ENCODE measurements around the gene SSR4.

The SSR4 gene

DNA sequence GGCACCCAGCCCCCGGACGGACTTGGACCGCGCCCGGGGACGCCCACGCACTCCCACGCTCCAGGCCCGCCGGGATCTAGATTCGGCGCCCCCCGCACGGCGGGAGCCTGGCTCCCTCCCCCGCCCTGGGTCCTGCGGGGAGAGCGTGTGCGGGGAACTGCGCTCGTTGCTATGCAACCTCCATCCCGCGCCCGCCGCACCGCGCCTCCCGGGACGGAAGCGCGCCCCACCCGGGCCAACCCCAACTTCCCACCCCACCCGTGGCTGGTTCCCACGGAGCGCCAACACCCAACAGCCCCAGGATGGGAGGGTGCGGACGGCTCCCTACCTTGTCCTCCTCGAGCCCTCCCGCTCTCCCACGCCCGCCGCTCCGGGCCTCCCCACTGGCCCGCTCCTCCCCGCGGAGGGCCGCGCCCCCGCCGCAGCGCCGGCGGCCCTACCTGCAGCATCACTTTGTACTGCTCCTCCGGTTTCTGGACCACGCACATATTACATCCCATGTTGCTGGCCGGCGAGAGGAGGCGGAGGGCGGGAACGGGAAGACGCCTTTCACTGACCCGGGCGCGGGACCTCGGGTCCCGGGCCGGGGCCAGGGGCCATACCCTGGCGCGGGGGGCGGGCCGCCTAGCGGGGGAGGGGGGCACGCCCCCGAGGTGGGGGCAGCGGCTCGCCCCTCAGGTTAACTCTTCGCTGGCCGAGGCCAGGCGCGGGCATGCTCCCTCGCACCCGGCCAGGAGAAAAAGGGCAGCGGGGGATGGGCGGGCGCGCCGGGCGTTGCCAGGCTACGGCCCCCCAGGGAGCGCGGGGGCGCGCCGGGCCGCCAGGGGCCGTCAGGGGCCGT lies 35.6 kb downstream of the SSR4 start, which contains the start of gene PDZD4:
TSS of gene PDZD4 (minus strand) at position 746 of the 841 bp plus-strand sequence. CDS start at position 500, 246 bp downstream.
- Histone ChIP-seq H3K9me2 (replicated peaks; ENCODE audit: low read depth, low read length) (no peaks in the 10 kb centered on the region), H3K27me3 (ENCODE audit: insufficient read depth, low read length, poor library complexity, severe bottlenecking) (no peaks in the 10 kb centered on the region), H3F3A (ENCODE audit: low read depth) (no peaks in the 10 kb centered on the region), H3K9ac (ENCODE audit: low read depth, low read length, poor library complexity, severe bottlenecking) (no peak within 1 kb of the TSS), H3K9me3 (ENCODE audit: insufficient read depth, low read depth, low read length) (no peaks in the 10 kb centered on the region), H2AFZ (ENCODE audit: low read length) (no peak within 1 kb of the TSS), H3K79me2 (ENCODE audit: insufficient read depth, low read length) (no peaks in the 10 kb centered on the region), H3K4me2 (ENCODE audit: low read depth, low read length, poor library complexity, severe bottlenecking) (no peak within 1 kb of the TSS), H4K20me1 (ENCODE audit: insufficient read depth, low read length, poor library complexity, severe bottlenecking) (no peaks in the 10 kb centered on the region), H3K36me3 (ENCODE audit: insufficient read depth, low read length) (no peaks in the 10 kb centered on the region), H3K4me3 (ENCODE audit: low read length, poor library complexity, severe bottlenecking) (no peak within 1 kb of the TSS), H3K4me1 (ENCODE audit: insufficient read depth, low read length, poor library complexity, severe bottlenecking) (no peaks in the 10 kb centered on the region)
- TF ChIP-seq, protein P1, sequence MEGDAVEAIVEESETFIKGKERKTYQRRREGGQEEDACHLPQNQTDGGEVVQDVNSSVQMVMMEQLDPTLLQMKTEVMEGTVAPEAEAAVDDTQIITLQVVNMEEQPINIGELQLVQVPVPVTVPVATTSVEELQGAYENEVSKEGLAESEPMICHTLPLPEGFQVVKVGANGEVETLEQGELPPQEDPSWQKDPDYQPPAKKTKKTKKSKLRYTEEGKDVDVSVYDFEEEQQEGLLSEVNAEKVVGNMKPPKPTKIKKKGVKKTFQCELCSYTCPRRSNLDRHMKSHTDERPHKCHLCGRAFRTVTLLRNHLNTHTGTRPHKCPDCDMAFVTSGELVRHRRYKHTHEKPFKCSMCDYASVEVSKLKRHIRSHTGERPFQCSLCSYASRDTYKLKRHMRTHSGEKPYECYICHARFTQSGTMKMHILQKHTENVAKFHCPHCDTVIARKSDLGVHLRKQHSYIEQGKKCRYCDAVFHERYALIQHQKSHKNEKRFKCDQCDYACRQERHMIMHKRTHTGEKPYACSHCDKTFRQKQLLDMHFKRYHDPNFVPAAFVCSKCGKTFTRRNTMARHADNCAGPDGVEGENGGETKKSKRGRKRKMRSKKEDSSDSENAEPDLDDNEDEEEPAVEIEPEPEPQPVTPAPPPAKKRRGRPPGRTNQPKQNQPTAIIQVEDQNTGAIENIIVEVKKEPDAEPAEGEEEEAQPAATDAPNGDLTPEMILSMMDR (conservative IDR thresholded peaks at IDR 0.05; ENCODE audit: low read length) = no peak
- TF ChIP-seq EZH2phosphoT487 (IDR thresholded peaks at IDR 0.05; ENCODE audit: borderline replicate concordance) = no peak

DNA sequence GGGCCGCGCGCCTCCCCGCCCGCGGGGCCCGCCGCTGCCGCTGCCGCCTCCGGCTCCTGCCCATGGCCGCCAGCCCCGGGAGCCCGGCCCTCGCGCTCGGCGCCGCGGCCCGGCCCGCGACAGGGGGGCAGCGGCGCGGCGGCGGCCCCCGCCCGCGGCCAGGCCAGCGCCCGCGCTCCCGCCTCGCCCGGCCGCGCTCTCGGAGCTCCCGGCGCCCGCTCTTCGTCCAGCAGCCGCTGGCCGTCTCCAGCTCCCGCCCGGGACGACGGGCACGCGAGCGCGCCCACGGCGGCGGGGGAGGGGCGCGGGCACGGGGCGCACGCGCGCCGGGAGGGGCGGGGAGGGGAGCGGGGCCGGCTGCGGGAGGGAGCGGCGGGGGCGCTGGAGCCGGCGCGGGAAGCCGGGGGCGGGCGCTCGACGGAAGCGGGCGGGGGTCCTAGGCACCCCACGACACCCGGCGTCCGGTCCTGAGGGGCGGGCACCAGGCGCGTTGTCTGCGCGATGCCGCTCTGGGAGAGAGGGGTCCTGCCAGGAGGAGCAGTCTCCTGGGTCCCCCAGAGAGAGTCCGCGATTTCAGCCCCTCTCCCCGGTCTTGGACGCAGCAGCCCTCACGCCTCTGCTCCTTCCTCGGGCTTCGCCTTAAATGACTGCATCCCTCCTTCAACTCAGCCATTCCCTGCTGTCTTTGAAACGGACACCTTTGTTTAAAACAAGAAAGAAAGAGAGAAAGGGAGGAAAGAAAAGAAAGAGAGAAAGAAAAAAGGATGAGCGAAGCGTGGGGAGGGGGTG lies 36.4 kb downstream of the SSR4 start:
- Histone ChIP-seq H3K36me3 (ENCODE audit: insufficient read depth, low read length) (no peaks in the 10 kb centered on the region), H3K27me3 (ENCODE audit: insufficient read depth, low read length, poor library complexity, severe bottlenecking) (no peaks in the 10 kb centered on the region), H3F3A (ENCODE audit: low read depth) (no peaks in the 10 kb centered on the region), H3K4me3 (ENCODE audit: low read length, poor library complexity, severe bottlenecking) (no peak overlapping the region), H3K79me2 (ENCODE audit: insufficient read depth, low read length) (no peaks in the 10 kb centered on the region), H3K4me1 (ENCODE audit: insufficient read depth, low read length, poor library complexity, severe bottlenecking) (no peaks in the 10 kb centered on the region), H3K9me3 (ENCODE audit: insufficient read depth, low read depth, low read length) (no peaks in the 10 kb centered on the region), H4K20me1 (ENCODE audit: insufficient read depth, low read length, poor library complexity, severe bottlenecking) (no peaks in the 10 kb centered on the region), H3K9ac (ENCODE audit: low read depth, low read length, poor library complexity, severe bottlenecking) (no peak overlapping the region), H3K4me2 (ENCODE audit: low read depth, low read length, poor library complexity, severe bottlenecking) (no peak overlapping the region), H2AFZ (ENCODE audit: low read length) (no peak overlapping the region), H3K9me2 (replicated peaks; ENCODE audit: low read depth, low read length) (no peaks in the 10 kb centered on the region)
- no peak for TF ChIP-seq EZH2phosphoT487 (IDR thresholded peaks at IDR 0.05; ENCODE audit: borderline replicate concordance)
- TF ChIP-seq, protein P1 (conservative IDR thresholded peaks at IDR 0.05; ENCODE audit: low read length) = no peak

DNA sequence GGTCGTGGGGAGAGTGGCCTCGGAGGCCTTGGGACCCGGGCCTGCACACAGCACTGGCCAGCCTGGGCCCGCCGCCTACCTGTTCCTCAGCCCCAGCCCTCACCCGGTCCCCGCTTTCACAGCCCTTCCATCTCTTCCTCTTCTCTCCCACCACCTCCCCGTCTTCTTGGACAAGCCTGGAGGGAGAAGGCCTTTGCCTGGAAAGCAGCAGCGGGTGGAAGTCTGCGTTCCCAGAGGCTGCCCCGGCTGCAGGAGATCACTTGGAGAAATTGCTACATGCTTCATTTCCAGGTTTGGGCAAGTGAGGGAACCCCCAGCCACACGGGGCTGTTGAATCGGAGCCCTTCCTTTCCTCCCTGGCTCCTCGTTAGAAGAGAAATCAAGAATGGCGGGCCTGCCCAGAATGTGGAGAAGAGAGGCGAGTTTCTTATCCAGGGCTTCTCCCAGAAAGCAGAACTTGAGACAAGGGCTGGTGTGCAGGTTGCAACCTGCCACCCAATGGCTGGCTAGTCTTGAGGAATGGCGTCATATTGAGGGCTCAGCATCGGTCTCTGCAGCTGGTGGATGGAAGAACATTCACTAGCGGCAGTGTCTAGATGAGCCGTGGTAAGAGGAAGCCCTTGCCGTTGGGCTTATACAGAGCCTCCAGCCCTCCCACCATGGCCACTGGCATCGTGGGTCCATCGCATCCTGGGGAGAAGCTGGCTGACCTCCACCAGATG lies 37.1 kb downstream of the SSR4 start:
- H2AFZ ChIP-seq (ENCODE audit: low read length) = no peak overlapping the region
- H3K4me3 ChIP-seq (ENCODE audit: low read length, poor library complexity, severe bottlenecking) = no peak overlapping the region
- no peaks in the 10 kb centered on the region for H3K27me3 ChIP-seq (ENCODE audit: insufficient read depth, low read length, poor library complexity, severe bottlenecking)
- no peaks in the 10 kb centered on the region for H3K9me2 ChIP-seq (replicated peaks; ENCODE audit: low read depth, low read length)
- H3K9ac ChIP-seq (ENCODE audit: low read depth, low read length, poor library complexity, severe bottlenecking) = no peak overlapping the region
- H4K20me1 ChIP-seq (ENCODE audit: insufficient read depth, low read length, poor library complexity, severe bottlenecking) = no peaks in the 10 kb centered on the region
- H3K9me3 ChIP-seq (ENCODE audit: insufficient read depth, low read depth, low read length) = no peaks in the 10 kb centered on the region
- H3F3A ChIP-seq (ENCODE audit: low read depth) = no peaks in the 10 kb centered on the region
- H3K79me2 ChIP-seq (ENCODE audit: insufficient read depth, low read length) = no peaks in the 10 kb centered on the region
- TF ChIP-seq, protein P1 (conservative IDR thresholded peaks at IDR 0.05; ENCODE audit: low read length) = no peak
- no peak for TF ChIP-seq EZH2phosphoT487 (IDR thresholded peaks at IDR 0.05; ENCODE audit: borderline replicate concordance)
- H3K4me1 ChIP-seq (ENCODE audit: insufficient read depth, low read length, poor library complexity, severe bottlenecking) = no peaks in the 10 kb centered on the region
- no peaks in the 10 kb centered on the region for H3K36me3 ChIP-seq (ENCODE audit: insufficient read depth, low read length)
- no peak overlapping the region for H3K4me2 ChIP-seq (ENCODE audit: low read depth, low read length, poor library complexity, severe bottlenecking)

All from Loucy (cell line).